B cell (primary cell): ENCODE results near the gene PRICKLE2.

Experiments
- EZH2 ChIP-seq: IDR thresholded peaks from 2 replicates; pipeline ENCODE4 v1.6.1; 2012; ENCODE audit warnings: borderline replicate concordance, low read depth, mild to moderate bottlenecking, moderate library complexity, low read length; ENCODE audit not compliant: insufficient read depth, poor library complexity, severe bottlenecking
- TF ChIP-seq, protein P1 (sequence below): fragments of 200-600 bp; IDR thresholded peaks from one replicate; pipeline ENCODE4 v1.8.0; 2022; ENCODE audit warnings: antibody characterized with exemption, mild to moderate bottlenecking

DNA sequence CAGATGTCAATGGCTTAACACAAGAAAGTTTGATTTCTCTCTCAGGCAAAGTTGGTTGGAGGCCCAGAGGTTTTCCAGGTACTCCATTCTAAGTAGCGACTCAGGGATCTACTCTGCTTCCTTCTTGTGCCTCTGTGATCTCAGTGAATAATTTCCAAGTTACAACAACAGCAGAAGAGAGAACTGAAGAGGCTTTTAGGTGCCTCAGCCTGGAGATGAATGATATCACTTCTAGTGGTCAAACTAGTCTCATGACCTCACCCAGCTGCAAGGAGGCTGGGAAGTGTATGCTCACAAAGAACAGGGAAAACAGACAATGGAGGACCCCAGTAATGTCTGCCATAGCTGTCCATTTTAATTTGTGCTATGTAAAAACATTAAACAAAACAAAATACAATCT, 4.6 kb upstream of the PRICKLE2 start:
- TF ChIP-seq, protein P1, sequence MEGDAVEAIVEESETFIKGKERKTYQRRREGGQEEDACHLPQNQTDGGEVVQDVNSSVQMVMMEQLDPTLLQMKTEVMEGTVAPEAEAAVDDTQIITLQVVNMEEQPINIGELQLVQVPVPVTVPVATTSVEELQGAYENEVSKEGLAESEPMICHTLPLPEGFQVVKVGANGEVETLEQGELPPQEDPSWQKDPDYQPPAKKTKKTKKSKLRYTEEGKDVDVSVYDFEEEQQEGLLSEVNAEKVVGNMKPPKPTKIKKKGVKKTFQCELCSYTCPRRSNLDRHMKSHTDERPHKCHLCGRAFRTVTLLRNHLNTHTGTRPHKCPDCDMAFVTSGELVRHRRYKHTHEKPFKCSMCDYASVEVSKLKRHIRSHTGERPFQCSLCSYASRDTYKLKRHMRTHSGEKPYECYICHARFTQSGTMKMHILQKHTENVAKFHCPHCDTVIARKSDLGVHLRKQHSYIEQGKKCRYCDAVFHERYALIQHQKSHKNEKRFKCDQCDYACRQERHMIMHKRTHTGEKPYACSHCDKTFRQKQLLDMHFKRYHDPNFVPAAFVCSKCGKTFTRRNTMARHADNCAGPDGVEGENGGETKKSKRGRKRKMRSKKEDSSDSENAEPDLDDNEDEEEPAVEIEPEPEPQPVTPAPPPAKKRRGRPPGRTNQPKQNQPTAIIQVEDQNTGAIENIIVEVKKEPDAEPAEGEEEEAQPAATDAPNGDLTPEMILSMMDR: no peak
- no peak for TF ChIP-seq EZH2
